HepG2 (cell line): Measurements from ENCODE around the gene EPG5. TPM values are rescaled to one million over a fixed set of nuclear protein-coding genes. Genes with fewer than 3 reads are reported as not detected.

Source experiments
- ATAC-seq: fragments of 200-7000 bp; cut with Tn5 transposase; 3 replicates; pipeline ENCODE4 v1.9.1; 2020; ENCODE audit warnings: mild to moderate bottlenecking, moderate library complexity
- BruUV-seq: library from RNA; stranded (reverse); fragments of 400-500 nt; replicated peaks from 2 replicates; lab custom pipeline; 2021; lab: Mats Ljungman, UMichigan
- CTCF ChIA-PET: fragments of 300-600 bp; formaldehyde crosslinking; extraction: SDS; loops from one replicate; lab custom pipeline; 2021; ENCODE audit warnings: low total read pairs, inconsistent platforms, low intra/inter-chr PET ratio; lab: Yijun Ruan, JAX
- POLR2A ChIA-PET: fragments of 350-600 bp; sonication (Branson Sonifier 250); formaldehyde crosslinking; loops from one replicate; lab custom pipeline; 2020; ENCODE audit warnings: antibody characterized with exemption, inconsistent platforms; lab: Yijun Ruan, JAX
- DNase-seq: peaks from one replicate; pipeline ENCODE4 v3.0.0-alpha.2; 2015; ENCODE audit warnings: low spot score
- FAIRE-seq: peaks from 3 replicates; lab custom pipeline; 2011; peaks lifted over from hg19 to GRCh38; lab: Jason Lieb, UNC
- H2AFZ ChIP-seq: one replicate; pipeline ENCODE4 v1.6.1; 2011; ENCODE audit warnings: low read length, inconsistent platforms
- H3K27ac ChIP-seq: fragments of 300-600 bp; 3 replicates; pipeline ENCODE4 v1.8.0; 2011; ENCODE audit warnings: mixed run types, mild to moderate bottlenecking, mixed read lengths, low read length, inconsistent platforms; ENCODE audit not compliant: insufficient read depth; ENCODE audit errors: extremely low read length
- H3K27me3 ChIP-seq, 2 experiments: fragments of 200-600 bp in 1 of 2; 2 replicates in 1 of 2; 3 replicates in 1 of 2; pipeline versions ENCODE4 v1.6.0 to v1.8.0; 2011; ENCODE audit warnings: low read length in 2 of 2, mild to moderate bottlenecking in 2 of 2, moderate library complexity in 2 of 2, inconsistent platforms in 1 of 2; ENCODE audit not compliant: insufficient read depth in 2 of 2, control insufficient read depth in 1 of 2
- H3K36me3 ChIP-seq, 2 experiments: fragments of 200-600 bp in 1 of 2; replicated peaks in 1 of 2; 2 replicates in 1 of 2; 3 replicates in 1 of 2; pipeline versions ENCODE4 v1.5.1 to v1.8.0; 2011; ENCODE audit warnings: low read length in 2 of 2, inconsistent platforms in 1 of 2; ENCODE audit not compliant: insufficient read depth in 2 of 2, control insufficient read depth in 1 of 2
- H3K4me1 ChIP-seq: 2 replicates; pipeline ENCODE4 v1.5.1; 2012; ENCODE audit warnings: low read length, inconsistent platforms; ENCODE audit not compliant: insufficient read depth
- H3K4me2 ChIP-seq: 2 replicates; pipeline ENCODE4 v1.6.0; 2011; ENCODE audit warnings: low read depth, low read length, inconsistent platforms
- H3K4me3 ChIP-seq, 3 experiments: fragments of 200-600 bp in 1 of 3; sonication (generic), shearing (Covaris generic) in 1 of 3; replicated peaks in 1 of 3; 2 replicates each; pipeline ENCODE4 v1.5.1; 2011 to 2016; ENCODE audit warnings: low read length in 3 of 3, inconsistent platforms in 2 of 3, low read depth in 2 of 3, mild to moderate bottlenecking in 2 of 3, control low read depth in 1 of 3, mixed read lengths in 1 of 3; ENCODE audit not compliant: insufficient read depth in 1 of 3
- H3K79me2 ChIP-seq: one replicate; pipeline ENCODE4 v1.6.1; 2011; ENCODE audit warnings: low read length, inconsistent platforms; ENCODE audit not compliant: insufficient read depth
- H3K9ac ChIP-seq: 2 replicates; pipeline ENCODE4 v1.6.0; 2011; ENCODE audit warnings: mild to moderate bottlenecking, low read depth, low read length, inconsistent platforms; ENCODE audit not compliant: insufficient read depth
- H3K9me3 ChIP-seq: 2 replicates; pipeline ENCODE4 v1.5.1; 2012; ENCODE audit warnings: mild to moderate bottlenecking, low read length
- H4K20me1 ChIP-seq: 2 replicates; pipeline ENCODE4 v1.6.0; 2011; ENCODE audit warnings: inconsistent platforms, mild to moderate bottlenecking, low read length, moderate library complexity; ENCODE audit not compliant: insufficient read depth
- ATF1 ChIP-seq: IDR thresholded peaks from 2 replicates; pipeline ENCODE4 v1.6.1; 2016; ENCODE audit warnings: mild to moderate bottlenecking, control low read depth
- ATF2 ChIP-seq: sonication (generic); formaldehyde crosslinking; IDR thresholded peaks from 2 replicates; pipeline ENCODE4 v1.4.0; 2020; ENCODE audit warnings: missing genetic modification reagents
- DMAP1 ChIP-seq: IDR thresholded peaks from 2 replicates; pipeline ENCODE4 v1.6.1; 2016
- HIVEP1 ChIP-seq: sonication (generic); formaldehyde crosslinking; IDR thresholded peaks from 2 replicates; pipeline ENCODE4 v1.4.0; 2020; ENCODE audit warnings: mild to moderate bottlenecking, missing genetic modification reagents
- KAT7 ChIP-seq: IDR thresholded peaks from 2 replicates; pipeline ENCODE4 v1.6.1; 2018; ENCODE audit warnings: borderline replicate concordance, missing compliant biosample characterization
- NBN ChIP-seq: fragments of 450-650 bp; conservative IDR thresholded peaks from 2 replicates; pipeline ENCODE4 v1.6.1; 2017
- PITX1 ChIP-seq: sonication (generic); formaldehyde crosslinking; IDR thresholded peaks from 2 replicates; pipeline ENCODE4 v1.5.1; 2020; ENCODE audit warnings: mild to moderate bottlenecking, missing genetic modification reagents
- PRMT3 ChIP-seq: sonication (generic); formaldehyde crosslinking; IDR thresholded peaks from 2 replicates; pipeline ENCODE4 v1.8.1; 2022; ENCODE audit warnings: low read depth, mild to moderate bottlenecking, moderate library complexity, missing genetic modification reagents, borderline replicate concordance
- RXRB ChIP-seq: IDR thresholded peaks from 2 replicates; pipeline ENCODE4 v1.6.1; 2016; ENCODE audit warnings: borderline replicate concordance, missing genetic modification reagents, missing compliant biosample characterization
- SATB2 ChIP-seq: sonication (generic); formaldehyde crosslinking; IDR thresholded peaks from 2 replicates; pipeline ENCODE4 v1.5.0; 2020; ENCODE audit warnings: missing genetic modification reagents
- TCF7 ChIP-seq: sonication (generic); IDR thresholded peaks from 2 replicates; pipeline ENCODE4 v1.6.1; 2016; ENCODE audit warnings: antibody characterized with exemption, low read depth
- ZFP36L2 ChIP-seq: sonication (generic); formaldehyde crosslinking; IDR thresholded peaks from 2 replicates; pipeline ENCODE4 v1.4.0; 2020; ENCODE audit warnings: missing genetic modification reagents
- ZNF33A ChIP-seq: sonication (generic); formaldehyde crosslinking; IDR thresholded peaks from 2 replicates; pipeline ENCODE4 v1.5.1; 2020; ENCODE audit warnings: missing genetic modification reagents, mild to moderate bottlenecking, moderate library complexity, borderline replicate concordance
- ZNF556 ChIP-seq: sonication (generic); formaldehyde crosslinking; IDR thresholded peaks from 2 replicates; pipeline ENCODE4 v1.4.0; 2020; ENCODE audit warnings: mild to moderate bottlenecking, missing genetic modification reagents, borderline replicate concordance
- ZNF660 ChIP-seq: sonication (generic); formaldehyde crosslinking; IDR thresholded peaks from 2 replicates; pipeline ENCODE4 v1.5.1; 2020; ENCODE audit warnings: mild to moderate bottlenecking, low read depth, missing genetic modification reagents, borderline replicate concordance
- WGBS: methylation state at CpG from one replicate; pipeline ENCODE4 v1.1.6; 2017; ENCODE audit warnings: low lambda C conversion rate; 5-methylcytosine and 5-hydroxymethylcytosine counted together
- in situ Hi-C: cut with HindIII; loops from 2 replicates; pipeline ENCODE4 v1.10.0; 2017; ENCODE audit warnings: low pct_unique_long_range_greater_than_20kb; ENCODE audit not compliant: extremely low pct_ligation_motif_present
- intact Hi-C: fragments of 100-400 bp; cut with micrococcal nuclease; formaldehyde crosslinking; loops from one replicate; pipeline ENCODE4 v1.10.0; 2022; ENCODE audit not compliant: unreplicated experiment
- polyA plus RNA-seq, 8 experiments: library from polyadenylated mRNA; depleted of rRNA in 3 of 8; stranded (reverse) in 7 of 8; unstranded in 1 of 8; fragments of >200 nt; fragmentation: Illumina TruSeq in 4 of 8; extraction: Trizol in 4 of 8; gene quantifications; 2 replicates each; pipeline versions ENCODE4 v1.2.1 to v1.2.3, GENCODE V29; 2011 to 2016; ENCODE audit warnings: low read depth in 4 of 8, missing spikeins in 1 of 8, mixed read lengths in 1 of 8; ENCODE audit not compliant: insufficient read depth in 1 of 8
- total RNA-seq, 5 experiments: library from RNA; depleted of rRNA; stranded (reverse); fragments of >200 nt; fragmentation: Illumina TruSeq; extraction: Trizol; gene quantifications; 2 replicates each; pipeline ENCODE4 v1.2.3, GENCODE V29; 2016; ENCODE audit warnings: low read depth in 1 of 5
- TF ChIP-seq, protein P1 (sequence below): sonication (generic); formaldehyde crosslinking; conservative IDR thresholded peaks from 2 replicates; pipeline ENCODE4 v1.5.0; 2020; ENCODE audit warnings: missing genetic modification reagents
- TF ChIP-seq, protein P2 (sequence below): sonication (generic); formaldehyde crosslinking; IDR thresholded peaks from 2 replicates; pipeline ENCODE4 v1.5.0; 2020; ENCODE audit warnings: mild to moderate bottlenecking, missing genetic modification reagents
- TF ChIP-seq, protein P3 (sequence below): sonication (generic); formaldehyde crosslinking; IDR thresholded peaks from 2 replicates; pipeline ENCODE4 v1.4.0; 2020; ENCODE audit warnings: missing genetic modification reagents, borderline replicate concordance

The EPG5 gene
- total and polyA plus RNA-seq, 2 of the 13 experiments (the other 11 are each of a cell fraction or from before 2014, with no cell fraction given), result 6.7 to 9.3 TPM

- DNase-seq (no peak), FAIRE-seq (no peak), ATAC-seq (no peak)
- Histone ChIP-seq H3K79me2 (no peaks in the 10 kb centered on the region), H3K4me2 (no peak overlapping the region), H3K4me1 (peaks cover 24% of the 10 kb centered on the region), H3K9me3 (no peaks in the 10 kb centered on the region), H3K36me3 (no peaks in the 10 kb centered on the region), H3K27me3 (no peaks in the 10 kb centered on the region), H2AFZ (no peak overlapping the region), H3K4me3 (no peak overlapping the region), H3K9ac (no peak overlapping the region), H3K27ac (no peak overlapping the region), H4K20me1 (no peaks in the 10 kb centered on the region)
- no TSS peak for BruUV-seq
- 29% methylated on average over 5 of the region's 5 CpGs for WGBS
- in situ Hi-C loops, result no loop called here
- ChIA-PET CTCF (no interaction called here), POLR2A (no interaction called here)
- intact Hi-C loops, result no loop called here
- TF ChIP-seq, protein P1, sequence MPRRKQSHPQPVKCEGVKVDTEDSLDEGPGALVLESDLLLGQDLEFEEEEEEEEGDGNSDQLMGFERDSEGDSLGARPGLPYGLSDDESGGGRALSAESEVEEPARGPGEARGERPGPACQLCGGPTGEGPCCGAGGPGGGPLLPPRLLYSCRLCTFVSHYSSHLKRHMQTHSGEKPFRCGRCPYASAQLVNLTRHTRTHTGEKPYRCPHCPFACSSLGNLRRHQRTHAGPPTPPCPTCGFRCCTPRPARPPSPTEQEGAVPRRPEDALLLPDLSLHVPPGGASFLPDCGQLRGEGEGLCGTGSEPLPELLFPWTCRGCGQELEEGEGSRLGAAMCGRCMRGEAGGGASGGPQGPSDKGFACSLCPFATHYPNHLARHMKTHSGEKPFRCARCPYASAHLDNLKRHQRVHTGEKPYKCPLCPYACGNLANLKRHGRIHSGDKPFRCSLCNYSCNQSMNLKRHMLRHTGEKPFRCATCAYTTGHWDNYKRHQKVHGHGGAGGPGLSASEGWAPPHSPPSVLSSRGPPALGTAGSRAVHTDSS (CRISPR knock-in tag), result no peak
- no peak for TF ChIP-seq PRMT3 (CRISPR knock-in tag)
- no peak for TF ChIP-seq RXRB (CRISPR knock-in tag)
- TF ChIP-seq ZNF660, result no peak
- no peak for TF ChIP-seq ZNF33A (CRISPR knock-in tag)
- no peak for TF ChIP-seq TCF7
- no peak for TF ChIP-seq HIVEP1
- TF ChIP-seq, protein P2, sequence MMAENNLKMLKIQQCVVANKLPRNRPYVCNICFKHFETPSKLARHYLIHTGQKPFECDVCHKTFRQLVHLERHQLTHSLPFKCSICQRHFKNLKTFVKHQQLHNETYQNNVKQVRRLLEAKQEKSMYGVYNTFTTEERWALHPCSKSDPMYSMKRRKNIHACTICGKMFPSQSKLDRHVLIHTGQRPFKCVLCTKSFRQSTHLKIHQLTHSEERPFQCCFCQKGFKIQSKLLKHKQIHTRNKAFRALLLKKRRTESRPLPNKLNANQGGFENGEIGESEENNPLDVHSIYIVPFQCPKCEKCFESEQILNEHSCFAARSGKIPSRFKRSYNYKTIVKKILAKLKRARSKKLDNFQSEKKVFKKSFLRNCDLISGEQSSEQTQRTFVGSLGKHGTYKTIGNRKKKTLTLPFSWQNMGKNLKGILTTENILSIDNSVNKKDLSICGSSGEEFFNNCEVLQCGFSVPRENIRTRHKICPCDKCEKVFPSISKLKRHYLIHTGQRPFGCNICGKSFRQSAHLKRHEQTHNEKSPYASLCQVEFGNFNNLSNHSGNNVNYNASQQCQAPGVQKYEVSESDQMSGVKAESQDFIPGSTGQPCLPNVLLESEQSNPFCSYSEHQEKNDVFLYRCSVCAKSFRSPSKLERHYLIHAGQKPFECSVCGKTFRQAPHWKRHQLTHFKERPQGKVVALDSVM (CRISPR knock-in tag), result no peak
- TF ChIP-seq DMAP1, result no peak
- TF ChIP-seq ZNF556 (CRISPR knock-in tag), result no peak
- TF ChIP-seq PITX1 (CRISPR knock-in tag), result no peak
- no peak for TF ChIP-seq KAT7 (CRISPR knock-in tag)
- no peak for TF ChIP-seq NBN
- no peak for TF ChIP-seq SATB2
- TF ChIP-seq ATF1 (CRISPR knock-in tag), result no peak
- TF ChIP-seq, protein P3, sequence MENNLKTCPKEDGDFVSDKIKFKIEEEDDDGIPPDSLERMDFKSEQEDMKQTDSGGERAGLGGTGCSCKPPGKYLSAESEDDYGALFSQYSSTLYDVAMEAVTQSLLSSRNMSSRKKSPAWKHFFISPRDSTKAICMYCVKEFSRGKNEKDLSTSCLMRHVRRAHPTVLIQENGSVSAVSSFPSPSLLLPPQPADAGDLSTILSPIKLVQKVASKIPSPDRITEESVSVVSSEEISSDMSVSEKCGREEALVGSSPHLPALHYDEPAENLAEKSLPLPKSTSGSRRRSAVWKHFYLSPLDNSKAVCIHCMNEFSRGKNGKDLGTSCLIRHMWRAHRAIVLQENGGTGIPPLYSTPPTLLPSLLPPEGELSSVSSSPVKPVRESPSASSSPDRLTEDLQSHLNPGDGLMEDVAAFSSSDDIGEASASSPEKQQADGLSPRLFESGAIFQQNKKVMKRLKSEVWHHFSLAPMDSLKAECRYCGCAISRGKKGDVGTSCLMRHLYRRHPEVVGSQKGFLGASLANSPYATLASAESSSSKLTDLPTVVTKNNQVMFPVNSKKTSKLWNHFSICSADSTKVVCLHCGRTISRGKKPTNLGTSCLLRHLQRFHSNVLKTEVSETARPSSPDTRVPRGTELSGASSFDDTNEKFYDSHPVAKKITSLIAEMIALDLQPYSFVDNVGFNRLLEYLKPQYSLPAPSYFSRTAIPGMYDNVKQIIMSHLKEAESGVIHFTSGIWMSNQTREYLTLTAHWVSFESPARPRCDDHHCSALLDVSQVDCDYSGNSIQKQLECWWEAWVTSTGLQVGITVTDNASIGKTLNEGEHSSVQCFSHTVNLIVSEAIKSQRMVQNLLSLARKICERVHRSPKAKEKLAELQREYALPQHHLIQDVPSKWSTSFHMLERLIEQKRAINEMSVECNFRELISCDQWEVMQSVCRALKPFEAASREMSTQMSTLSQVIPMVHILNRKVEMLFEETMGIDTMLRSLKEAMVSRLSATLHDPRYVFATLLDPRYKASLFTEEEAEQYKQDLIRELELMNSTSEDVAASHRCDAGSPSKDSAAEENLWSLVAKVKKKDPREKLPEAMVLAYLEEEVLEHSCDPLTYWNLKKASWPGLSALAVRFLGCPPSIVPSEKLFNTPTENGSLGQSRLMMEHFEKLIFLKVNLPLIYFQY, result no peak
- TF ChIP-seq ATF2 (CRISPR knock-in tag), result no peak
- no peak for TF ChIP-seq ZFP36L2 (CRISPR knock-in tag)
- TF ChIP-seq, all 625 proteins: peak for 0
Observed at GRCh38 chr18:45976974-45977373, 9.8 kb upstream of the EPG5 start.
